ENCODE measurements around the gene FEM1C.

GRCh38 chr5:115549154-115549553 lies 4.6 kb upstream of the FEM1C start:
- TF ChIP-seq, protein P1, sequence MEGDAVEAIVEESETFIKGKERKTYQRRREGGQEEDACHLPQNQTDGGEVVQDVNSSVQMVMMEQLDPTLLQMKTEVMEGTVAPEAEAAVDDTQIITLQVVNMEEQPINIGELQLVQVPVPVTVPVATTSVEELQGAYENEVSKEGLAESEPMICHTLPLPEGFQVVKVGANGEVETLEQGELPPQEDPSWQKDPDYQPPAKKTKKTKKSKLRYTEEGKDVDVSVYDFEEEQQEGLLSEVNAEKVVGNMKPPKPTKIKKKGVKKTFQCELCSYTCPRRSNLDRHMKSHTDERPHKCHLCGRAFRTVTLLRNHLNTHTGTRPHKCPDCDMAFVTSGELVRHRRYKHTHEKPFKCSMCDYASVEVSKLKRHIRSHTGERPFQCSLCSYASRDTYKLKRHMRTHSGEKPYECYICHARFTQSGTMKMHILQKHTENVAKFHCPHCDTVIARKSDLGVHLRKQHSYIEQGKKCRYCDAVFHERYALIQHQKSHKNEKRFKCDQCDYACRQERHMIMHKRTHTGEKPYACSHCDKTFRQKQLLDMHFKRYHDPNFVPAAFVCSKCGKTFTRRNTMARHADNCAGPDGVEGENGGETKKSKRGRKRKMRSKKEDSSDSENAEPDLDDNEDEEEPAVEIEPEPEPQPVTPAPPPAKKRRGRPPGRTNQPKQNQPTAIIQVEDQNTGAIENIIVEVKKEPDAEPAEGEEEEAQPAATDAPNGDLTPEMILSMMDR (IDR thresholded peaks at IDR 0.05) = no peak
- no peak for TF ChIP-seq POLR2A (IDR thresholded peaks at IDR 0.05)
